Effector memory CD4-positive, alpha-beta T cell (primary cell): ENCODE data around the gene FAM181B.
"Not testable (repeated sequence)": the region's sequence is repeated elsewhere in the genome, so short reads cannot be mapped to it uniquely, and the experiment has no call there.

Experiments used
- DNase-seq, 3 donors: peaks; one replicate each; pipeline ENCODE4 v3.0.0-alpha.2; 2020
- H3K27ac ChIP-seq: 2 replicates; pipeline ENCODE4 v1.7.0; 2013; ENCODE audit warnings: mild to moderate bottlenecking, low read length, moderate library complexity; ENCODE audit not compliant: insufficient read depth, poor library complexity, severe bottlenecking
- H3K27me3 ChIP-seq: replicated peaks from 2 replicates; pipeline ENCODE4 v1.7.0; 2013; ENCODE audit warnings: mild to moderate bottlenecking, low read length; ENCODE audit not compliant: insufficient read depth, control insufficient read depth, poor library complexity, severe bottlenecking
- H3K36me3 ChIP-seq: 2 replicates; pipeline ENCODE4 v1.7.0; 2013; ENCODE audit warnings: mild to moderate bottlenecking, low read length, moderate library complexity; ENCODE audit not compliant: control insufficient read depth, insufficient read depth
- H3K4me1 ChIP-seq: 2 replicates; pipeline ENCODE4 v1.7.0; 2013; ENCODE audit warnings: low read length, mild to moderate bottlenecking; ENCODE audit not compliant: control insufficient read depth, insufficient read depth, poor library complexity, severe bottlenecking
- H3K4me3 ChIP-seq: 2 replicates; pipeline ENCODE4 v1.7.0; 2013; ENCODE audit warnings: low read length, low read depth, mild to moderate bottlenecking; ENCODE audit not compliant: insufficient read depth, poor library complexity, severe bottlenecking
- H3K9me3 ChIP-seq: 2 replicates; pipeline ENCODE4 v1.7.0; 2013; ENCODE audit warnings: mild to moderate bottlenecking, low read length, moderate library complexity; ENCODE audit not compliant: control insufficient read depth

FAM181B gene

GRCh38 chr11:82718821-82719220 lies 14.8 kb downstream of the FAM181B start:
- H3K4me1 ChIP-seq, result no peaks in the 10 kb centered on the region
- H3K36me3 ChIP-seq, result no peaks in the 10 kb centered on the region
- H3K9me3 ChIP-seq, result no peaks in the 10 kb centered on the region
- no peak overlapping the region for H3K4me3 ChIP-seq
- no peak for DNase-seq
- H3K27ac ChIP-seq, result no peak overlapping the region
- H3K27me3 ChIP-seq, result no peaks in the 10 kb centered on the region

GRCh38 chr11:82718307-82718706 lies 15.4 kb downstream of the FAM181B start:
- H3K4me3 ChIP-seq, result no peak overlapping the region
- H3K4me1 ChIP-seq, result no peaks in the 10 kb centered on the region
- H3K36me3 ChIP-seq, result no peaks in the 10 kb centered on the region
- H3K9me3 ChIP-seq, result no peaks in the 10 kb centered on the region
- no peak overlapping the region for H3K27ac ChIP-seq
- no peak for DNase-seq
- no peaks in the 10 kb centered on the region for H3K27me3 ChIP-seq

- Histone ChIP-seq H3K27me3 (no peaks in the 10 kb centered on the region), H3K4me3 (no peak overlapping the region), H3K36me3 (no peaks in the 10 kb centered on the region), H3K4me1 (no peaks in the 10 kb centered on the region), H3K9me3 (no peaks in the 10 kb centered on the region), H3K27ac (no peak overlapping the region)
- DNase-seq, result no peak
Observed at GRCh38 chr11:82714346-82715174, 19.1 kb downstream of the FAM181B start.

GRCh38 chr11:82711648-82712047 lies 22.0 kb downstream of the FAM181B start:
- no peaks in the 10 kb centered on the region for H3K9me3 ChIP-seq
- H3K4me1 ChIP-seq, result no peaks in the 10 kb centered on the region
- H3K4me3 ChIP-seq, result no peak overlapping the region
- no peaks in the 10 kb centered on the region for H3K27me3 ChIP-seq
- no peak overlapping the region for H3K27ac ChIP-seq
- no peak for DNase-seq
- H3K36me3 ChIP-seq, result no peaks in the 10 kb centered on the region

- Histone ChIP-seq H3K4me1 (no peaks in the 10 kb centered on the region), H3K36me3 (no peaks in the 10 kb centered on the region), H3K27me3 (no peaks in the 10 kb centered on the region), H3K9me3 (no peaks in the 10 kb centered on the region), H3K27ac (no peak overlapping the region), H3K4me3 (no peak overlapping the region)
- DNase-seq, result no peak
Observed at GRCh38 chr11:82703796-82704195, 29.9 kb downstream of the FAM181B start.

- DNase-seq, result no peak
- H3K27ac ChIP-seq, result no peak overlapping the region
- no peaks in the 10 kb centered on the region for H3K9me3 ChIP-seq
- H3K4me1 ChIP-seq, result no peaks in the 10 kb centered on the region
- H3K4me3 ChIP-seq, result no peak overlapping the region
- H3K27me3 ChIP-seq, result no peaks in the 10 kb centered on the region
- H3K36me3 ChIP-seq, result no peaks in the 10 kb centered on the region
Observed at GRCh38 chr11:82703226-82703625, 30.4 kb downstream of the FAM181B start.

- Histone ChIP-seq H3K9me3 (no peaks in the 10 kb centered on the region), H3K27me3 (no peaks in the 10 kb centered on the region), H3K4me3 (no peak overlapping the region), H3K4me1 (no peaks in the 10 kb centered on the region), H3K27ac (no peak overlapping the region), H3K36me3 (no peaks in the 10 kb centered on the region)
- no peak for DNase-seq
Observed at GRCh38 chr11:82701847-82702520, 31.7 kb downstream of the FAM181B start.

- H3K4me1 ChIP-seq, result no peaks in the 10 kb centered on the region
- no peaks in the 10 kb centered on the region for H3K27me3 ChIP-seq
- H3K9me3 ChIP-seq, result no peaks in the 10 kb centered on the region
- H3K4me3 ChIP-seq, result no peak overlapping the region
- DNase-seq, result no peak
- no peaks in the 10 kb centered on the region for H3K36me3 ChIP-seq
- H3K27ac ChIP-seq, result no peak overlapping the region
Observed at GRCh38 chr11:82698576-82699352, 34.9 kb downstream of the FAM181B start.

GRCh38 chr11:82692981-82693380 lies 40.7 kb downstream of the FAM181B start:
- Histone ChIP-seq H3K4me1 (no peaks in the 10 kb centered on the region), H3K4me3 (no peak overlapping the region), H3K9me3 (no peaks in the 10 kb centered on the region), H3K27ac (no peak overlapping the region), H3K27me3 (no peaks in the 10 kb centered on the region), H3K36me3 (no peaks in the 10 kb centered on the region)
- no peak for DNase-seq

- H3K9me3 ChIP-seq, H3K27ac ChIP-seq, H3K27me3 ChIP-seq, DNase-seq, H3K36me3 ChIP-seq, H3K4me1 ChIP-seq, H3K4me3 ChIP-seq: not testable (repeated sequence)
Observed at GRCh38 chr11:82689347-82689746, 44.3 kb downstream of the FAM181B start.
